Astrocyte (in vitro differentiated cells and primary cell): ENCODE measurements around the gene TFRC.
"Not testable (repeated sequence)": the region's sequence is repeated elsewhere in the genome, so short reads cannot be mapped to it uniquely, and the experiment has no call there.

Experiments
- EZH2 ChIP-seq: IDR thresholded peaks from 2 replicates; pipeline ENCODE4 v1.6.1; 2012; ENCODE audit warnings: mild to moderate bottlenecking, low read length, inconsistent platforms; ENCODE audit not compliant: insufficient read depth
- TF ChIP-seq, protein P1 (sequence below): IDR thresholded peaks from 2 replicates; pipeline ENCODE4 v1.5.1; 2011; ENCODE audit warnings: low read depth, mild to moderate bottlenecking, inconsistent platforms, low read length, moderate library complexity; ENCODE audit not compliant: insufficient read depth

DNA sequence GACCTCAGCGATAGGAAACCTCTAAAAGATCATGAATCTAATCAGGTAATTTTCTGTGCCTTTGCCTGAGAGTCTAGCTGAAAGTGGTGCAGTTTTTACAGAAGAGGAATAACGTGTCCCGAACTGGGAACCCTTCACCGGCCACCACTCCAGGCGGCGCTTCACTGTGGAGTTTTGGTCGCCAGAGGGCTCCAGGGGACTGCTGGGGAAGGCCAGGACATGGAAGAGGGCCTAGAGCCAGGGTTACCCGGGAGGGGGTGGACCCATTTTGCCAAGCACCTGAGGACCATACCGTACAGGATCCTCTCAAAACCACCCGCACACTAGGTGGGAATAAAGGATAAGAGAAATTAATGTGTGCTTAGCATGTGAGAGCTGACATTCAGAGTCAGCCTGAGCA lies 55.8 kb downstream of the TFRC start:
- TF ChIP-seq, protein P1, sequence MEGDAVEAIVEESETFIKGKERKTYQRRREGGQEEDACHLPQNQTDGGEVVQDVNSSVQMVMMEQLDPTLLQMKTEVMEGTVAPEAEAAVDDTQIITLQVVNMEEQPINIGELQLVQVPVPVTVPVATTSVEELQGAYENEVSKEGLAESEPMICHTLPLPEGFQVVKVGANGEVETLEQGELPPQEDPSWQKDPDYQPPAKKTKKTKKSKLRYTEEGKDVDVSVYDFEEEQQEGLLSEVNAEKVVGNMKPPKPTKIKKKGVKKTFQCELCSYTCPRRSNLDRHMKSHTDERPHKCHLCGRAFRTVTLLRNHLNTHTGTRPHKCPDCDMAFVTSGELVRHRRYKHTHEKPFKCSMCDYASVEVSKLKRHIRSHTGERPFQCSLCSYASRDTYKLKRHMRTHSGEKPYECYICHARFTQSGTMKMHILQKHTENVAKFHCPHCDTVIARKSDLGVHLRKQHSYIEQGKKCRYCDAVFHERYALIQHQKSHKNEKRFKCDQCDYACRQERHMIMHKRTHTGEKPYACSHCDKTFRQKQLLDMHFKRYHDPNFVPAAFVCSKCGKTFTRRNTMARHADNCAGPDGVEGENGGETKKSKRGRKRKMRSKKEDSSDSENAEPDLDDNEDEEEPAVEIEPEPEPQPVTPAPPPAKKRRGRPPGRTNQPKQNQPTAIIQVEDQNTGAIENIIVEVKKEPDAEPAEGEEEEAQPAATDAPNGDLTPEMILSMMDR, result peak; percentile 21
- TF ChIP-seq EZH2, result not testable (repeated sequence)
